Measurements from ENCODE around the gene NOS3. TPM values are rescaled to one million over a fixed set of nuclear protein-coding genes. Genes with fewer than 3 reads are reported as not detected.

NOS3 gene
- total RNA-seq, 3 donors from 2014 or later (not counting 1 experiment from before 2014, with no cell fraction given): 2.6 to 5.9 (median 3.8) TPM

DNA sequence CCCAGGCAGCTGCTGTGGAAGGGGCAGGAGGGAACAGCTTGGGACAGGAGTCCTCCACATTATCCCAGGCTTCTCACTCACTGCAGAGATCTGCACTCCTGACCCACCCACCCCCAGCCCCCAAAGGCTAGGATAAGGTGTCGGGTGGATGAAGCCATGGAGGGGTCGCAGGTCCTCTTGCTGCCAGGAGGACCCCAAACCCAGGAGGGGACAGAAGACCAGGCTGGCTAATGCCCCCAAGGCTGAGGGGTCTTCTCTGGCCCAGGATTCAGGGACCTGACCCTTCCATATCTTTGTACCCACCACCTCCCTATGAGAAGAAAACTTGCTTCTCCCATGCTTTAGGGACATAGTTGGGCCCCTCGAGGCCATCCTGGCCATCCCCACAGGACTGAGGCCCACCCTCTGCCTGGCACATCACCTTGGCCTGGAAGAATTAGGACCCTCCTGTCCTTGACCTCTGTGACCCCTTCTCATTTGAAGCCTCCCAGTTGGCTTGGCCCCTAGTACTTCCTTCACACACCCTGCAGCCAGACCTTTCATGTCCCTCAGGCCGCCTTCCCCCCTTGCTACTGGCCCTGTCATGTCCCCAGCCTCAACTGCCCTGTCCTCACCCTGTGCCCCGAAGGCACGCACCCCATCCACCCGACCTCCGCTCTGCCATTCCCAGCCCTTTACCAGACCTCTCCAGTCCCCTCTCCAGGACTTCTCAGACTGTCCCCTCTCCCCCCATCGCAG, 34.3 kb upstream of the NOS3 start:
- H3K9me3 ChIP-seq (ENCODE audit: control insufficient read depth, insufficient read depth, low read length): no peaks in the 10 kb centered on the region
- peaks cover 33 to 35% of the 10 kb centered on the region in 2 donors for H3K27me3 Mint-ChIP-seq (ENCODE audit: low read depth in 2 of 2)
- no peak overlapping the region for H3K4me3 Mint-ChIP-seq
- TF ChIP-seq CTCF (IDR thresholded peaks at IDR 0.05): no peak
- intact Hi-C loops (cut with micrococcal nuclease): no loop called here
- H3K9me3 Mint-ChIP-seq: no peaks in the 10 kb centered on the region
- H3K27me3 ChIP-seq (ENCODE audit: control insufficient read depth, insufficient read depth, low read length): peaks cover 7% of the 10 kb centered on the region
- no peaks in the 10 kb centered on the region for H3K36me3 ChIP-seq (ENCODE audit: control insufficient read depth, insufficient read depth, low read length)
- H3K36me3 Mint-ChIP-seq: no peaks in the 10 kb centered on the region
- peaks cover 0 to 9% of the 10 kb centered on the region in 2 donors for H3K4me1 Mint-ChIP-seq
- DNase-seq (no peak), ATAC-seq (no peak)
- WGBS (ENCODE audit: insufficient coverage): 87% methylated on average over 9 of the region's 9 CpGs
- no peaks in the 10 kb centered on the region for H3K4me1 ChIP-seq (ENCODE audit: control insufficient read depth, insufficient read depth, low read length)
- no peak overlapping the region for H3K27ac Mint-ChIP-seq
- H3K27ac ChIP-seq (ENCODE audit: low read length): no peak overlapping the region
- H3K4me3 ChIP-seq (ENCODE audit: low read length): no peak overlapping the region

GRCh38 chr7:150957133-150958020, 33.4 kb upstream of the NOS3 start:
- intact Hi-C loops (cut with micrococcal nuclease): no loop called here
- H3K36me3 ChIP-seq (ENCODE audit: control insufficient read depth, insufficient read depth, low read length): no peaks in the 10 kb centered on the region
- H3K4me3 Mint-ChIP-seq: no peak overlapping the region
- 84% methylated on average over 26 of the region's 26 CpGs for WGBS (ENCODE audit: insufficient coverage)
- peaks cover 34 to 35% of the 10 kb centered on the region in 2 donors for H3K27me3 Mint-ChIP-seq (ENCODE audit: low read depth in 2 of 2)
- H3K9me3 Mint-ChIP-seq: no peaks in the 10 kb centered on the region
- H3K27ac Mint-ChIP-seq: no peak overlapping the region
- H3K36me3 Mint-ChIP-seq: no peaks in the 10 kb centered on the region
- ATAC-seq: no peak
- no peaks in the 10 kb centered on the region for H3K4me1 ChIP-seq (ENCODE audit: control insufficient read depth, insufficient read depth, low read length)
- H3K27me3 ChIP-seq (ENCODE audit: control insufficient read depth, insufficient read depth, low read length): peaks cover 8% of the 10 kb centered on the region
- H3K27ac ChIP-seq (ENCODE audit: low read length): no peak overlapping the region
- H3K4me3 ChIP-seq (ENCODE audit: low read length): no peak overlapping the region
- no peak for DNase-seq
- H3K4me1 Mint-ChIP-seq: peaks cover 0 to 10% of the 10 kb centered on the region in 2 donors
- no peak for TF ChIP-seq CTCF (IDR thresholded peaks at IDR 0.05)
- no peaks in the 10 kb centered on the region for H3K9me3 ChIP-seq (ENCODE audit: control insufficient read depth, insufficient read depth, low read length)

- Histone ChIP-seq H3K9me3 (ENCODE audit: control insufficient read depth, insufficient read depth, low read length) (no peaks in the 10 kb centered on the region), H3K27ac (ENCODE audit: low read length) (no peak overlapping the region), H3K36me3 (ENCODE audit: control insufficient read depth, insufficient read depth, low read length) (no peaks in the 10 kb centered on the region), H3K4me1 (ENCODE audit: control insufficient read depth, insufficient read depth, low read length) (peaks cover 3% of the 10 kb centered on the region), H3K27me3 (ENCODE audit: control insufficient read depth, insufficient read depth, low read length) (peaks cover 8% of the 10 kb centered on the region), H3K4me3 (ENCODE audit: low read length) (no peak overlapping the region)
- Mint-ChIP-seq H3K4me1 (peaks cover 0 to 18% of the 10 kb centered on the region in 2 donors), H3K36me3 (no peaks in the 10 kb centered on the region), H3K4me3 (no peak overlapping the region), H3K27ac (no peak overlapping the region), H3K27me3 (ENCODE audit: low read depth in 2 of 2) (peaks cover 35 to 40% of the 10 kb centered on the region in 2 donors), H3K9me3 (no peaks in the 10 kb centered on the region)
- 16% methylated on average over 73 of the region's 74 CpGs for WGBS (ENCODE audit: insufficient coverage)
- DNase-seq (no peak), ATAC-seq (no peak)
- intact Hi-C loops (cut with micrococcal nuclease): no loop called here
- no peak for TF ChIP-seq CTCF (IDR thresholded peaks at IDR 0.05)
Measured at GRCh38 chr7:150958062-150958552, 32.7 kb upstream of the NOS3 start.
